ENCODE results near the gene PCDH9.

Gene PCDH9

DNA sequence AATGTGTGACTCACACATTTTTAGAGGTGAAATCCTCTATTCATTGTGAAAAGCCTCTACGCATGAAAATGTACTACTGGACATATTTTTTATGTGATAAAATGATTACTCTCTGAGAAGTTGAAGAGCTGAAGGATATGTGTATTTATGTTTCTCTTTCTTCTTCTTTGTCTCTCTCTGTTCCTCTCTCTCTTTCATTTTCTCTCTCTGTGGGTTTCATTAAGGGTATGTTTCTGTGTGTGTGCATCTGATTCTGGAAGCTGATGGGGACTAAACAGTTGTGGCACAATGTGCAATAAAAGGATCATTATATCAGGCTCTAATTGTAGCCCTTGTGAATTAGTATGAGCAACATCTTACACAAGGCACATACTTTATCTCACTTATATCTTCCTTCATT is 867.7 kb downstream of the PCDH9 start:
- in situ Hi-C loops (cut with HindIII; ENCODE audit: low sequenced_read_pairs) = no loop called here

DNA sequence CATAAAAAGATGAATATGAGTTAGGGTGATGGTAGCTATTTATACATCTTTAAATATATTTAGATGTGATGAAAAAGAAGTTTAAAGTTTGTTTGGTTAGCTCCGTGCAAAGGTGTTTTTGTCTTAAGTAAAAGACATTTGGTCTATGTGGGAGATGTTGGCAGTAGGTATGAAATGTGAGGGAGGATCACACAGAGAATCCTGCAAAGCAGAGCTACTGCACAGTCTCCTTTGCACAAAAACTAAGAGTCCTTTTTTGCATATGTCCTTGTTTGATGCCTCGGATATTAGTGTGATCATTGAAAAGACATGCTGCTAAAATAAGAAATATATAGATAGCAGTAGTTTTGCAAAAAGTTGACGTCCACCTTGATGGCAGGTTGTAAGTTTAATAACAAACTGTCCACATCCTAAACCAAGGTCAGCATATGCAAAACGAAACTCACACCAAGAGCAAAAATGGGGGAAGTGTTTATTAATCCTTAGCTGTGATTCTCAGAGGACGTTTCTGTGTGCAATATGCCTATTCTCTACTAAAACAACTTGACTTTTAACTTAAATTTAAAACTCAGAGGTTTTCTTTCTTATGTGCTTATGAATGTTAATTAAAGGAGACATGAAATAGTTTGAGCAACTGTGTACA is 870.1 kb downstream of the PCDH9 start:
- in situ Hi-C loops (cut with HindIII; ENCODE audit: low sequenced_read_pairs) = no loop called here

DNA sequence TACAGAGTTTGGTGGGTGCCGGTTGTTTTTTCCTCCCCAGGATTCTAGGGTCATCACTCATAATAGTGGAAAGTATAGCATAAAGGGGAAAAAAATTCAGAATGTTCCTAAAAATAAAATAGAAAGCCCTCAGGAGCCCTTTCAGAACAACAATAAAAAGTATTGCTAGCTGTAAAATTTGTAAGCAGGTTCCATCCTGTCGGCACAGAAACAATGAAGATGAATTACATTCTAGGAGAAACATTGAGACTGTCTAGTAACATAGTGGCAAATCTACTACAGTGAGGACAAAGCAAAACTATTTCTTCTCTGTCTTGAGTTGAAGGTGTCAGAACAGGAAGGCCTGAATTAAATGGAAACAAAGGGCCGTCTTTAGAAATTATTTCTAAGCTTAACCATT is 870.7 kb downstream of the PCDH9 start:
- in situ Hi-C loops (cut with HindIII; ENCODE audit: low sequenced_read_pairs) = no loop called here

DNA sequence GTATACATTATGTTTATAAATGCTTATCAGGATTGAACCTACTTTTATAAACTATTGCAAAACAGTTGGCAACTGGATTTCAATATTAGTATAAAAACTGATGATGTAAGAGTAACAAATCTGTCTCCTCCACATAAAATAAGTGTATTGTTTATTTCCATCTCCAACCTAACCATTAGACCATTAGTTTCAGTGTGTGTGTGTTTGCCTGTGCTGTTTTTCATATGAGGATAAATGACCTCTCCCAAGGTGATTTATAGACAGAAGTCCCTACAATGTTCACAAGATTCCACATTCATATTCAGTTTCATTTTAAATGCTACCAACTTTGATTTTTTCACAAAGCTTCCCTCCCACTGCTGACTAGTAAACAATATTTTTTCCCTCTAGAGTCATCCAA is 871.6 kb downstream of the PCDH9 start:
- in situ Hi-C loops (cut with HindIII; ENCODE audit: low sequenced_read_pairs) = no loop called here

DNA sequence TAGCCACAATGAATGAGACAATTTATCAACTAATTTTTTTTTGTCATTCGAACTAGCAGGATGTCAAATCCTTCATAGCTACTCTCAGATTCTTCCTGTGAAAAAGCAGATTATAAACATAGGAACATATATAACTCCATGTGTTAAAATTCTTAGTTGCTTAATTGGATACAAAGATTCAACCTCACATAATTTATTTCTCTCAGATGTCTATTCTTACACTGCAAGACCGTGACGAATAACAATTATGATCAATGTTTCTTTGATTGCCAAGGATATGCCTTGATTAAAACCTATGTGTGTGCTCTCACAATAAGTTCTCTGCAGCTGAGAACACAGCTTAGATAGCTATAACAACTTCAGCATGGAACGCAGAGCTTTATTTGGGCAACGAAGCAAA is 872.7 kb downstream of the PCDH9 start:
- in situ Hi-C loops (cut with HindIII; ENCODE audit: low sequenced_read_pairs) = no loop called here

DNA sequence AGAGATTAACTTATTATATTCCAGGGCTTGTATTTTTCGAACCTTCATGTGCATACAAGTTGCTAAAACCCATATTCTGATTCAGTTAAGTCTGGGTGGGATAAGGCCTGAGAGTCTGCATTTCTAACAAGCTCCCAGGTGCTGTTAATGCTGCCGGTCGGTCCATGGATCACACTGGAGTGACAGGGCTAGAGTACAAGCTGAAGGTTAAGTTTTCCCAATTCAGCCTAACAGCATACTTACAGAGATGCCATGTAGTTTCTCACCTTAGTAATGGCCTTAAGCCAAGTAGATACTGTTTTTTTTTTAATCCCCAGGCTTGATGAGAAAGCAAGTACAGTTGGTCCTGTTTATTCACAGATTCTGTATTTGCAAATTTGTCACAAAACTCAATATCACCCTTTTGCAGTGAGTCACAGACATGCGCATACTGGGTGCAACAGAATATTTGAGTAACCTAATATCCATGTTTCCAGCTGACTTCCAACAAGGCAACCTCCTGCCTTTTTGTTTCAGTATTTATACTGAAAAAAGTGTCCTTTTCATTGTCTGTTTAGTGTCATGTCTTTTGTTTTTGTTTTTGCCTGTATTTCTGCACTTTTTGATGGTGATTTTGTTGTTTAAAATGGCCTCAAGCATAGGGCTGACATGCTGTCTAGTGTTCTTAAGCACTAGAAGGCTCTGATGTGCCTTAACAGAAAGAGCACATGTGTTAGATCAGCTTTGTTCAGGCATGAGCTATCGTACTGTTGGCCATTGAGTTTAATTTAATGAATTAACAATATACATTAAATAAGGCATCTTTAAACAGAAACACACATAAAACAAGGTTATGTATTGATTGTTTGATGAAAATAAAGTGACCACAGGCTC is 875.0 kb downstream of the PCDH9 start:
- in situ Hi-C loops (cut with HindIII; ENCODE audit: low sequenced_read_pairs) = no loop called here

DNA sequence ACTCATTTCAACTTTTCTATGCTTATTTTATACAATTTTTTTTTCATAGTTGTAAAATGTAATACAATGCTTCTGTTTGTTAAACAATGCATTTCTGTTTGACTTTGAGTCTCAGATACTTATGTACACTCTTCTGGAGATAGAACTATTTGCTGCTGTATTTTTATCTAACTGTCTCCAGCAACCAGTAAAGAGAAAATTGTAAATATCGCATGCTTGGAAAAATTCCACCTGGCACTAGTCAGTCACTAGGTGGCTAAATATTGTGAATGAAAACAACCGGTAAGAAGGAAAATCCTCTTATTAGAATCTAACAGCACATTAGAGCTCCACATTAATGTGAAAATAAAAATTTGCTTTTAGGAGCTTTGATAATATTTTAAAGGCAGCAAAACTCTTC is 876.5 kb downstream of the PCDH9 start:
- in situ Hi-C loops (cut with HindIII; ENCODE audit: low sequenced_read_pairs) = no loop called here

DNA sequence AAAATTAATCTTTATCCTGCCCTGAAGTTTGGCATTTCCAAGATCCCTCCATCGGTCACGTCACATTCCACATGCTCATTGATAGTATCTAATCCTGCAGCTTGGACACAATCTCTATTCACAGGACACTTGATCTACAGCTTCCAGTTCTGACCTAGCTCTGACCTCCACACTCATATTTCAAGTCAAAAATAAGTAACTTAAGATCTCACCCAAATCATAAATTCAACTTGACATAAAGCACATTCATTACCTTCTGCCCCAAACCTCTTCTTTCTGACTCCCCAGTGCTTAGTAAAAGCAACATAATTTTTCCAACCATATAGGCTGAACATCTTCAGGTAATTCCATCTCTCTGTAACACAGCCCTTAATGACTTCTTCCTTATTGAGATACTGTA is 880.2 kb downstream of the PCDH9 start:
- in situ Hi-C loops (cut with HindIII; ENCODE audit: low sequenced_read_pairs) = no loop called here

DNA sequence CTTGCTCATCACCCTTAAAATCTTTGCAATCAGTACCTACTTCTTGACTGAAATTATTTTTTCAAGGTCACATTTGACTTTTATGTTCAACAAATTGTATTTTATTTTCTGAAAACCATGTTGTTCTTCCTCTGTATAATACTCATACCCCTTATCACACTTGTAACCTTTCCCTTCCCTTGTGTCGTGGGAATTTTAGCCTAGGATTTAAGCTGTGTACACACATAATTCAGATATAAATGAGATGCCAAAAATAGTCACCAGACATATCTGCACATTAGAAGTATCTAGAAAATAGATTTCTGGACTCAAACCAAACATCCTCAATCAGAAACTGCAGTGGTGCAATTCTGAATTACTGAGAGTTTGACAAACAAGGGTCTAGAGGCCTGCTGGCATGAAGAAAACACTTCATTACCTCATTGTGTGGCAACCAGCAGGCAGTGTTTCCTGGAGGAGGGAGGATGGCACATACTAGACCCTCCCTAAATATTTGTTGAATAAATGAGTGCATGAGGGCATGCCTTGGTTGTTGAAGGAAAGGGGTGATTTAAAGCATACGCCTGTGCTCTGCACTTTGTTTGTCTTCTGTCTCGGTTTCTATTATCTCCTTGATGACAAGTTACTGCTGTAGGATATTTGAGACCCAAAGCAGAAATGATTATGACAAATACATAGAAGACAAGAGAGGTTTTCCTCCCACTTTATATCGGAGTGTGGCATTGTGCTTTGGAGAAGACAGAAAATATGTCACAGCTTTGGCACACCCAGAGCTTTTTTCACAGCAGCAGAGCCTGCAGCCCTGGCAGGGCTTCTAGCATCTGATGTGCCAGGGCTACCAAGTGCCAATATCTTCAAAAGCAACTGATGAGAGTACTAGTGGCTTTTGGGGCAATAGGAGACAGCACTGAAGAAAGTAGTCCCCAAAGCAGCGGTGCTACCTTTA is 881.1 kb downstream of the PCDH9 start:
- in situ Hi-C loops (cut with HindIII; ENCODE audit: low sequenced_read_pairs) = no loop called here

DNA sequence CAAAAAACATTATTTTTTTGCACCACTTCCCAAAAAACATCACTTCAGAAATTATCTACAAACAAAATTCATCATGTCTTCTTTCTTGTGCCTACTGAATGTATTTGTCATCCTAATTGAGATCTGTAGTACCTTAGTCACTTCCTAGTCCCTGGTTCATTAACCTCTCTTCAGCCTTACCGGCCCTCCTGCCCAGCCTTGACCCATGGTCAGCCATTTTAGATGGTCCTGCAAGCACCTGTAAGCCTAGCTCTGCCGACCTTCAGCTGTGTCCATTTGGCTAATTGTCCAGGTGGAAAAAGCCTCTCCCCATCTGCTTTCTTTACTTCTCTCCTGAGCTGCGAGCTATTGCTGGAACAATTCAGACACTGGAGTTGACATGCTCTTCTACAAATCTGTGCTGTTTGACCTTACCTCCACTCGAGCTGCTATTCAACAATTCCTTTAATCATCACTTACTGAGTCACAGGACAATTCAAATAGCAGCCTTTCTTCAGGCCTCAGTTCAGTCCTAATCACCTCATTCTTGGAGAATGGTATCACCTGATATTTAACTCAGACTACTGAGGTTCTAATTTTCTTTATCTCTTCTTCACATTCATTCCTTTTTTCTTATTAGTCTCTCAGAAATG is 882.5 kb downstream of the PCDH9 start:
- in situ Hi-C loops (cut with HindIII; ENCODE audit: low sequenced_read_pairs) = no loop called here

DNA sequence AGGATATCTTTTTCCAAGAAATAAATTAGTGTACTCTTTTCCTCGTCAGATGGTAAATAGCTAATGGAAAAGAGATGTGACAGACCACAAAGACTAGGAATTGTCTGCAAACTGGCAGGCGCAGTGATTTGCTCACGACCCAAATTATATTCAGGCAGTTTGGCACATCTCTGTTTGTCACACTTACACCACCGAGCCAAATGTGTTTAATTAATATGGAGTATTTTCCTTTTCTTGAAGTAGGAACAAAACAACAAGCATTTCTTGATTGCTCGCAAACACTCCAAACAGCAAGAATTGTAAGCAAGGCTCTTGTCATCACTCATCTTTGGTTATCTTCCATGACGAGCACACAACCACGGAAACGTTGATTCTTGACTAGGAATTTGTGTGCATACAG is 884.2 kb downstream of the PCDH9 start:
- in situ Hi-C loops (cut with HindIII; ENCODE audit: low sequenced_read_pairs) = no loop called here

DNA sequence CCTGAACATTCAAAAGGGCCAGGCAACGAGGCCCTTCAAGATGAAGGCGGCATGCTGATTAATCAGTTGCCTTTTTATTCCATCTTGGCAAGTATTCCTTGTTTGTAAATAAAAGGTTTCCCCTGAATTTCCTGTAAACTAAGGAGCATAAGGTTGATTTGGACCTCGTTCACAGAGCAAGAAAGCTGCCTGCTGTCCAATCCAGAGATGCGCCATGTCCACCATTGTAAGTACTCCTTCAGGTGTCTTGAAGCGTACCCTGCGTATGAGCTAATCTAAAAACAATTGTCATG is 884.7 kb downstream of the PCDH9 start:
- in situ Hi-C loops (cut with HindIII; ENCODE audit: low sequenced_read_pairs) = no loop called here

DNA sequence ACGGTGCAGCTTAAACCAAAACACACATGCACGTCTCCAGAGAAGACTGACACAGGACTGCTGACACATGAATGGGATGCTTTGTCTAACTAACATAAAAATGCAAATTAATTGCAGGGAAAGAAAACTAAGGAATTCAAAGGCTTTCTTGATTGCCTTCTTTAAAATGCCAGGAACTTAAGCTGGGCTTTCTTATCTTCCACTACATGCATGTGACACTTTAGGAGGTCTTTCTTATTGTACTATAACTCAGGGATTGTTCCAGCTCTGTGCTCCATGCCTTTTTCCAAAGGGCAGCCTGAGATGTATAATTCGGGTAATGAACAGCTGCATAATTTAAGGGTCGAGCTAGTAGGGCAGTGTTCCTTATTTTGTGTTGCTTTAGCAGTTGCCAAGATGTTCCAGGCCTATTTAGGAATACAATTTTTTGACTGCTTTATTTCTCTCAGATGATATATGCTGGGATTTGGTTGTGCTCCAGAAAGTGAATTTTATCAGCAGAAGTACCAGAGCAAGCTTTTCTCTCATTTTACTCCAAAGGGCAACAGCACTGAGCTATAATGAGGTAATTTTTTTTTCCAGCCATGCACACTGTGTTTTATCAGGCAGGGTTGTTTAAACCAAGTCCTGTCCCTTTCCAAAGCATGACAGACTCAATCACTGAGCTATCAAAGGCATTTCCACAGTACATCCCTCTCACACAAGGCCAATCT is 885.2 kb downstream of the PCDH9 start:
- in situ Hi-C loops (cut with HindIII; ENCODE audit: low sequenced_read_pairs) = no loop called here

DNA sequence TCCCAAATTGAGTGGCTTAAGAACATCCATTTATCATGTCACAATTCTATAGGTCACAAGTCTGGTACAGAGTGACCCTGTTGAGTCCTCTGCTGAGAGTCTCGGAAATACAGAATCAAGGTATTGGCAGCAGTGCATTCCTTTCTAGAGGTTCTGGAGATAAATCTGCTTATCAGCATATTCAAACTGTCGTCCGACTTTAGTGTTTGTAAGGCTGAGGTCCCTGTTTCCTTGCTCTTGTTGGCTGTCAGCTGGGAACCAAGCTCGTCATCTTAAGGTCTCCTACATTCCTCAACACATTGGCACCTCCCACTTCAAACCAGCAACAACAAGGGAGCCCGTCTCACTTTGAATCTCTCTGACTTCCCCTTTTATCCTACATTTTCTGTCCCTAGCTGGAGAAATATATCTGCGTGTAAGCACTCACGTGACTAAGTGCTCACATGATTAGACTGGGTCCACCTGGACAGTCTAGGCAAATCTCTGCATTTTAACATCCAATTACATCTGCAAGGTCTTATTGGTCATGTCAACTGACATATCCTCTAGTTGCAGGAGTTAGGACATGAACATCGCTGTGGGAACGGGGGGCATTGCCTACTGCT is 886.8 kb downstream of the PCDH9 start:
- in situ Hi-C loops (cut with HindIII; ENCODE audit: low sequenced_read_pairs) = no loop called here

DNA sequence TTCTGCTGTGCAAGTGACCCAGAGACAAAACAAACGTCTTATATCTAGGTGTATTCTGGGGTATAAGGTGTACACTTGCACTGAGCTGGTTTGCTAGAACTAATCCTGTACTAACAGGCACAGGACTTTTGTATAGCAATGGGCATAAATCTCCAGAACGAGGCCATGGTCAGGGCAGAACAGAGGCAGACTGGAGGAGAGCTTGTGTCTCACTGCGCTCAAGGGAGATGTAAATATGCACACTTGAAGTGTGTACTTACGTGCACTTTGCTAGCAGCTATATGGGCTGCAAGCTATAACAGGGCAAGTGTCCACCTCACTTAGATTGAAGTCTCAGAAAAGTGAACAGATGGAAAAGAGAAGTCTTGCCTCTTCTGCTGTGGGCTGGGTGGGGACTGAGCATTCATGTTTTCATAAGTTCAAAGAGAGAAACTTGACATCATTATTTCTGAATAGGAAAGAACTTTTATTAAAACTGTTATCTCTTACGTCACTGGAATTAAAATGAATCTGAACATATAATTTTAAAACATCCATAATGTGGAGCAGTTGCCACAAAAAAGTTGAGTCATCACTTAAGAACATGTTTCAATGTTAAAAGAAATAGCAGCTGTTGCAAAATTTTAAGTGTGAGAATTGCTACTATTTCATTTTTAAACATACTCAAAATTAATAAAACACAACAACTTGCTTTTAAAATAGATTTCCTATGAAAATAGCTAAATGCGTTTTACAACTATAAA is 888.3 kb downstream of the PCDH9 start:
- in situ Hi-C loops (cut with HindIII; ENCODE audit: low sequenced_read_pairs) = no loop called here

DNA sequence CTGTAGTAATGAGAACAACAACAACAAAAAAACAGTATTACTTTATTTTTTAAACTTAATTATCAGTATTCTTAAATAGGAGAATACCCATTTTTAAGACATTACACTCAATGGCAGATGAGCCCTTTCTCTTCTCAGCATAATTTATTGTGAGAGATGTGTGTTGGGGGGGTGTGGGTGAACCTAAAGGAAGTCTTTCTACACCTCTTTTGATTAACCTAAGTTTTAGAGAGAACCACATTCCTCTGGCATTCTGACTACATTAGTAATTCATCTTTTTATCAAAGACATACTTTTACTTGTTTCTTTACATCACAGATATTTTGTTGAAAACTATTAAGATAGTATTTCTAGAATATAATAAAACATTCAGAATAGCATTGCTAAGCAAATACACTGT is 890.9 kb downstream of the PCDH9 start:
- in situ Hi-C loops (cut with HindIII; ENCODE audit: low sequenced_read_pairs) = no loop called here

DNA sequence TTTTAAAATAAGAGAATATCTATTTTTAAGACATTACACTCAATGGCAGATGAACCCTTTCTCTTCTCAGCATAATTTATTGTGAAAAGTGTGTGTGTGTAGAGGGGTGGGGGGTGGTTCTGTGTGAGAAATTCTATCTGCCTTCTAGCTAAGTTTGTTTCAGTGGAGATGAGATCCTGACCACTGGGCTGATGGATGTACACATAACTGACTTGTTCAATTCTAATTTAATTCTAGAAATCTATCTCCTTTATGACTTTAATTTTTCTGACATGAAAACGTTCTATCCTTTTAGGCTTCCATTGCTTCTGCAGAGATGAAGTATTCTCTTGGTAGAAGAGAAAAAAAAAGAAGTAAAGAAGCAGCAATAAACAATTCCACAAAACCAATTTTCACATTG is 891.6 kb downstream of the PCDH9 start:
- in situ Hi-C loops (cut with HindIII; ENCODE audit: low sequenced_read_pairs) = no loop called here

DNA sequence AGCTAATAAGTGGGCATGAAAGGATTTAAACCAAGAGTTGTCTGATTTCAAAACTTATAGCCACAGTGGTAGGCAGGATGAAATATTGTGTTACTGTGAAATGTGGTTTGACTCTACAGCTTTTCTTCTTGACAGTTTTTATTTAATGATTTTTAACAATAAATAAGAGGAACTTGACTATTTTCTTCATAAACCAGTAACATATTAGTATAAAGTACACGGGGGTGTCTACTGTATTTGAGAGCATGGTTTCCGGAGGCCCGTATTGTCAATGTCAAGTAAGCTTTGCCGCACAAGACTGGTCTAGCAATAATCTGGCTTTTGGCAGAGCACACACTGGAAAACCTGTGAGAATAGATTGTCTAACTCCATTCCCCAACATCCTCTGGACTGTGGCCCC is 894.5 kb downstream of the PCDH9 start:
- in situ Hi-C loops (cut with HindIII; ENCODE audit: low sequenced_read_pairs) = no loop called here

DNA sequence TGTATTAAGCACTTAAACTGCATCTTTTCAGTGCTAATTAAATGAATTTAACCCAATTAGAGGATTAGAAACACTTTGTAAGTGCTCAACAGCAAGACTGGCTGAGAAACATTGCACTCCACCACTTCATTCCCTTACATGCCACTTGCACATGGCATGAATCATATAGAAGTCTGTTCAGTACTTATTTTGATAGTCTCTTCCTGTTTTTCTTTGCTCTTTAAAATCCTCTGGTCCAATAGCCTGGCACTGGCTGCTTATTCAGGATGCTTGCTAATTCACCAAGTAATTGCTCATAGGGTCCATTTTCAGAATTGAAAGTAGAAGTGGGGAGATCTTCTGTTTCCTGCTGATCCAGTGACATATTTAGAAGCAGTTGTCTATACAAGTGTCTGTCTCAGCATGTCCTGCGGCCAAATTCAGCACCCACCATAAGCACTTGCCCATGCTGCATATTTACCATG is 900.1 kb downstream of the PCDH9 start:
- in situ Hi-C loops (cut with HindIII; ENCODE audit: low sequenced_read_pairs) = no loop called here
